WTC11 (cell line): Measurements from ENCODE around the gene CEBPZOS. TPM values are rescaled to one million over a fixed set of nuclear protein-coding genes. Genes with fewer than 3 reads are reported as not detected.

Source experiments
- ATAC-seq: fragments of 200-7000 bp; cut with Tn5 transposase; 2 replicates; pipeline ENCODE4 v1.10.0; 2021; ENCODE audit warnings: mild to moderate bottlenecking, moderate library complexity
- CTCF ChIA-PET: fragments of 300-600 bp; sonication (Branson Sonifier 250); formaldehyde crosslinking; loops from one replicate; lab custom pipeline; 2021; ENCODE audit warnings: antibody characterized with exemption; lab: Charles Lee
- POLR2A ChIA-PET: fragments of 350-600 bp; sonication (Branson Sonifier 250); formaldehyde crosslinking; loops from one replicate; lab custom pipeline; 2021; ENCODE audit warnings: antibody characterized with exemption; lab: Charles Lee
- DNase-seq: peaks from one replicate; pipeline ENCODE4 v3.0.0; 2021; ENCODE audit warnings: low spot score
- H3K27ac Mint-ChIP-seq: 2 replicates; pipeline ENCODE4 v1.8.0; 2021; ENCODE audit warnings: mixed read lengths
- H3K27me3 Mint-ChIP-seq: 2 replicates; pipeline ENCODE4 v1.8.0; 2021; ENCODE audit warnings: low read depth, mild to moderate bottlenecking, moderate library complexity, mixed read lengths
- H3K36me3 Mint-ChIP-seq: 2 replicates; pipeline ENCODE4 v1.8.0; 2021; ENCODE audit warnings: mixed read lengths
- H3K4me1 Mint-ChIP-seq: 2 replicates; pipeline ENCODE4 v1.8.0; 2022; ENCODE audit warnings: mixed read lengths
- H3K4me3 Mint-ChIP-seq: 2 replicates; pipeline ENCODE4 v1.8.0; 2021; ENCODE audit warnings: mild to moderate bottlenecking, moderate library complexity, mixed read lengths
- H3K9me3 Mint-ChIP-seq: 2 replicates; pipeline ENCODE4 v1.8.0; 2021; ENCODE audit warnings: mixed read lengths
- AFF4 ChIP-seq: sonication (generic); formaldehyde crosslinking; IDR thresholded peaks from 2 replicates; pipeline ENCODE4 v1.8.1; 2023; ENCODE audit warnings: mild to moderate bottlenecking, missing genetic modification reagents, borderline replicate concordance
- ATF3 ChIP-seq: sonication (generic); formaldehyde crosslinking; conservative IDR thresholded peaks from 2 replicates; pipeline ENCODE4 v1.8.1; 2022; ENCODE audit warnings: mild to moderate bottlenecking, missing genetic modification reagents
- CREM ChIP-seq: sonication (generic); formaldehyde crosslinking; IDR thresholded peaks from 2 replicates; pipeline ENCODE4 v1.8.1; 2022; ENCODE audit warnings: mild to moderate bottlenecking, missing genetic modification reagents, moderate library complexity
- EMX1 ChIP-seq: fragments of 250-450 bp; sonication (Bioruptor Pico); IDR thresholded peaks from 2 replicates; pipeline ENCODE4 v1.8.0; 2021; ENCODE audit warnings: mild to moderate bottlenecking
- ESRRA ChIP-seq: sonication (generic); formaldehyde crosslinking; IDR thresholded peaks from 2 replicates; pipeline ENCODE4 v1.8.1; 2022; ENCODE audit warnings: mild to moderate bottlenecking, missing genetic modification reagents, borderline replicate concordance
- GRHL2 ChIP-seq: fragments of 250-450 bp; sonication (Bioruptor Pico); IDR thresholded peaks from 2 replicates; pipeline ENCODE4 v1.8.0; 2022; ENCODE audit warnings: mild to moderate bottlenecking, moderate library complexity; ENCODE audit not compliant: insufficient replicate concordance, severe bottlenecking
- MLX ChIP-seq: sonication (generic); formaldehyde crosslinking; IDR thresholded peaks from 2 replicates; pipeline ENCODE4 v1.8.1; 2023; ENCODE audit warnings: mild to moderate bottlenecking, missing genetic modification reagents, moderate library complexity
- MYBL2 ChIP-seq: sonication (generic); formaldehyde crosslinking; IDR thresholded peaks from 2 replicates; pipeline ENCODE4 v1.8.1; 2023; ENCODE audit warnings: mild to moderate bottlenecking, moderate library complexity, missing genetic modification reagents
- PRRX2 ChIP-seq: fragments of 250-450 bp; sonication (Bioruptor Pico); IDR thresholded peaks from 2 replicates; pipeline ENCODE4 v1.8.0; 2021; ENCODE audit warnings: mild to moderate bottlenecking
- TEAD1 ChIP-seq: sonication (generic); formaldehyde crosslinking; IDR thresholded peaks from 2 replicates; pipeline ENCODE4 v1.8.0; 2022; ENCODE audit warnings: mild to moderate bottlenecking, missing genetic modification reagents
- ZMAT4 ChIP-seq: fragments of 250-450 bp; sonication (Bioruptor Pico); IDR thresholded peaks from 2 replicates; pipeline ENCODE4 v1.9.0; 2021; ENCODE audit warnings: mild to moderate bottlenecking
- ZNF425 ChIP-seq: fragments of 250-450 bp; sonication (Bioruptor Pico); conservative IDR thresholded peaks from 2 replicates; pipeline ENCODE4 v1.9.0; 2021; ENCODE audit warnings: mild to moderate bottlenecking
- ZNF532 ChIP-seq: fragments of 250-450 bp; sonication (Bioruptor Pico); IDR thresholded peaks from 2 replicates; pipeline ENCODE4 v1.9.0; 2021; ENCODE audit warnings: mild to moderate bottlenecking, borderline replicate concordance
- total RNA-seq: library from RNA; stranded (reverse); gene quantifications from 3 replicates; pipeline ENCODE4 v1.2.3, GENCODE V29; 2021
- TF ChIP-seq, protein P1 (sequence below): sonication (generic); formaldehyde crosslinking; IDR thresholded peaks from 2 replicates; pipeline ENCODE4 v1.8.1; 2022; ENCODE audit warnings: low read depth, mild to moderate bottlenecking, moderate library complexity, missing genetic modification reagents, borderline replicate concordance
- TF ChIP-seq, protein P2 (sequence below): fragments of 250-450 bp; sonication (Bioruptor Pico); IDR thresholded peaks from 2 replicates; pipeline ENCODE4 v1.8.0; 2021; ENCODE audit warnings: mild to moderate bottlenecking

Gene CEBPZOS
- total RNA-seq, 1 experiment from 2014 or later = 129 TPM

DNA sequence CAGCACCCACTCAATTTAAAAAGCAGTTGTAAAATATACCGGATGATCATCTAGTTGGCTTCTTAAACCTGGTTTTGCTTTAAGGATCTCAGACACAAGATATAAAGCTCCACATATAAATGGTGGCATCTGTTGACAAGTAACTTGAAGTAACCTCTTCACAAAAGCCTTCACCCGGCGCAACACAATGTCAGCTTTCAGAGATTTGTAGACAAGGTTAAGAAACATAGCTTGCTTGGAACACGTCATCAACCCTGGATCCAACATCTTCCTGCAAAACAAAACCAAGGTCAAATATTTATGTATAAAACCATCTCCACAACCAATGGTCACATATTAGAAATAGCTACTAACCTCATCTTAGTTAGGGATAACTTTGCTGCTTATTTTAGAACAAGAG is 26.8 kb downstream of the CEBPZOS start (continued):
- TF ChIP-seq ZNF532 (CRISPR knock-in tag) (no peak), CREM (CRISPR knock-in tag) (no peak), PRRX2 (CRISPR knock-in tag) (no peak), ZNF425 (CRISPR knock-in tag) (no peak), TEAD1 (CRISPR knock-in tag) (no peak), EMX1 (no peak), MLX (CRISPR knock-in tag) (no peak), ZMAT4 (CRISPR knock-in tag) (no peak)
- TF ChIP-seq, protein P1, sequence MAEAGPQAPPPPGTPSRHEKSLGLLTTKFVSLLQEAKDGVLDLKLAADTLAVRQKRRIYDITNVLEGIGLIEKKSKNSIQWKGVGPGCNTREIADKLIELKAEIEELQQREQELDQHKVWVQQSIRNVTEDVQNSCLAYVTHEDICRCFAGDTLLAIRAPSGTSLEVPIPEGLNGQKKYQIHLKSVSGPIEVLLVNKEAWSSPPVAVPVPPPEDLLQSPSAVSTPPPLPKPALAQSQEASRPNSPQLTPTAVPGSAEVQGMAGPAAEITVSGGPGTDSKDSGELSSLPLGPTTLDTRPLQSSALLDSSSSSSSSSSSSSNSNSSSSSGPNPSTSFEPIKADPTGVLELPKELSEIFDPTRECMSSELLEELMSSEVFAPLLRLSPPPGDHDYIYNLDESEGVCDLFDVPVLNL (CRISPR knock-in tag) = no peak

GRCh38 chr2:37224063-37224462 is 27.8 kb downstream of the CEBPZOS start:
- no peaks in the 10 kb centered on the region for H3K9me3 Mint-ChIP-seq
- H3K27me3 Mint-ChIP-seq = no peaks in the 10 kb centered on the region
- peak overlapping the region; percentile 54 for H3K4me3 Mint-ChIP-seq
- H3K4me1 Mint-ChIP-seq = peaks cover 57% of the 10 kb centered on the region
- ATAC-seq (no peak), DNase-seq (no peak)
- peaks cover 75% of the 10 kb centered on the region for H3K36me3 Mint-ChIP-seq
- CTCF ChIA-PET = no interaction called here
- POLR2A ChIA-PET = no interaction called here
- H3K27ac Mint-ChIP-seq = peak overlapping the region; percentile 28
- TF ChIP-seq ZMAT4 (CRISPR knock-in tag) = no peak
- no peak for TF ChIP-seq GRHL2 (CRISPR knock-in tag)
- TF ChIP-seq, protein P2, sequence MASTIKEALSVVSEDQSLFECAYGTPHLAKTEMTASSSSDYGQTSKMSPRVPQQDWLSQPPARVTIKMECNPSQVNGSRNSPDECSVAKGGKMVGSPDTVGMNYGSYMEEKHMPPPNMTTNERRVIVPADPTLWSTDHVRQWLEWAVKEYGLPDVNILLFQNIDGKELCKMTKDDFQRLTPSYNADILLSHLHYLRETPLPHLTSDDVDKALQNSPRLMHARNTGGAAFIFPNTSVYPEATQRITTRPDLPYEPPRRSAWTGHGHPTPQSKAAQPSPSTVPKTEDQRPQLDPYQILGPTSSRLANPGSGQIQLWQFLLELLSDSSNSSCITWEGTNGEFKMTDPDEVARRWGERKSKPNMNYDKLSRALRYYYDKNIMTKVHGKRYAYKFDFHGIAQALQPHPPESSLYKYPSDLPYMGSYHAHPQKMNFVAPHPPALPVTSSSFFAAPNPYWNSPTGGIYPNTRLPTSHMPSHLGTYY (CRISPR knock-in tag) = no peak
- TF ChIP-seq ATF3 (CRISPR knock-in tag) = no peak
- TF ChIP-seq ESRRA = no peak
- TF ChIP-seq TEAD1 (CRISPR knock-in tag) = no peak
- no peak for TF ChIP-seq MYBL2 (CRISPR knock-in tag)
- no peak for TF ChIP-seq AFF4 (CRISPR knock-in tag)
